A549 (cell line): ENCODE data around the gene TMED4. TPM values are rescaled to one million over a fixed set of nuclear protein-coding genes. Genes with fewer than 3 reads are reported as not detected.

ENCODE experiments used
- ATAC-seq, 2 experiments: fragments of 200-7000 bp in 1 of 2; fragments of >200 bp in 1 of 2; cut with Nextera tagmentation in 1 of 2; cut with Tn5 transposase in 1 of 2; 3 replicates each; pipeline versions ENCODE4 v1.8.0 to v1.9.1; 2018 to 2020; ENCODE audit warnings: mild to moderate bottlenecking in 1 of 2, moderate library complexity in 1 of 2
- CTCF ChIA-PET: fragments of 300-600 bp; sonication (Branson Sonifier 250); formaldehyde crosslinking; extraction: SDS; loops from one replicate; lab custom pipeline; 2021; ENCODE audit warnings: antibody characterized with exemption, inconsistent platforms; lab: Yijun Ruan, JAX
- POLR2A ChIA-PET: fragments of 350-600 bp; formaldehyde crosslinking; extraction: SDS; loops from one replicate; lab custom pipeline; 2021; ENCODE audit warnings: antibody characterized with exemption, inconsistent platforms; lab: Yijun Ruan, JAX
- DNase-seq, 2 experiments: peaks; one replicate each; pipeline versions ENCODE4 v3.0.0 to v3.0.0-alpha.2; 2011 to 2016; ENCODE audit warnings: low read depth in 1 of 2, low spot score in 1 of 2
- FAIRE-seq: peaks from 2 replicates; lab custom pipeline; 2011; peaks lifted over from hg19 to GRCh38; lab: Jason Lieb, UNC
- H3K27ac ChIP-seq, 2 experiments: fragments of >200 bp; sonication (Bioruptor Twin); formaldehyde crosslinking; 3 replicates each; pipeline ENCODE4 v1.5.1; 2016 to 2017
- H3K4me1 ChIP-seq: fragments of >200 bp; sonication (Bioruptor Twin); formaldehyde crosslinking; 3 replicates; pipeline ENCODE4 v1.6.1; 2016
- H3K4me2 ChIP-seq: fragments of >200 bp; sonication (Bioruptor Twin); formaldehyde crosslinking; 3 replicates; pipeline ENCODE4 v1.6.1; 2016
- H3K4me3 ChIP-seq: fragments of >200 bp; sonication (Bioruptor Twin); formaldehyde crosslinking; 3 replicates; pipeline ENCODE4 v1.5.1; 2016
- H3K9me3 ChIP-seq: fragments of >200 bp; sonication (Bioruptor Twin); formaldehyde crosslinking; 3 replicates; pipeline ENCODE4 v1.6.1; 2016
- CBX8 ChIP-seq: fragments of 200-600 bp; sonication (generic); IDR thresholded peaks from 2 replicates; pipeline ENCODE4 v1.6.1; 2016
- ELK1 ChIP-seq: fragments of 150-350 bp; IDR thresholded peaks from 2 replicates; pipeline ENCODE4 v1.6.1; 2014; ENCODE audit warnings: low read depth, mild to moderate bottlenecking, low read length
- HES2 ChIP-seq: fragments of >200 bp; sonication (Bioruptor Twin); formaldehyde crosslinking; IDR thresholded peaks from 2 replicates; pipeline ENCODE4 v1.6.1; 2016
- HOXB13 ChIP-seq: fragments of 250-450 bp; sonication (Bioruptor Pico); IDR thresholded peaks from 2 replicates; pipeline ENCODE4 v1.5.0; 2020; ENCODE audit warnings: low read depth, mild to moderate bottlenecking, moderate library complexity
- HOXB5 ChIP-seq: fragments of 250-450 bp; sonication (Bioruptor Pico); IDR thresholded peaks from 2 replicates; pipeline ENCODE4 v1.5.0; 2020; ENCODE audit warnings: mild to moderate bottlenecking, moderate library complexity
- JUNB ChIP-seq: fragments of >200 bp; sonication (Bioruptor Twin); formaldehyde crosslinking; IDR thresholded peaks from 2 replicates; pipeline ENCODE4 v1.6.1; 2016
- MAFK ChIP-seq: fragments of 450-650 bp; IDR thresholded peaks from 2 replicates; pipeline ENCODE4 v1.6.1; 2014; ENCODE audit not compliant: partially characterized antibody
- MAZ ChIP-seq: fragments of 150-350 bp; IDR thresholded peaks from 2 replicates; pipeline ENCODE4 v1.6.1; 2014; ENCODE audit warnings: antibody characterized with exemption, low read depth, low read length, borderline replicate concordance
- MYC ChIP-seq: IDR thresholded peaks from 2 replicates; pipeline ENCODE4 v1.6.1; 2012; ENCODE audit warnings: mild to moderate bottlenecking, inconsistent platforms, low read length, improper control_type of control experiment, borderline replicate concordance
- NFE2L2 ChIP-seq: fragments of 150-350 bp; conservative IDR thresholded peaks from 2 replicates; pipeline ENCODE4 v1.6.1; 2014; ENCODE audit warnings: low read length
- NPAS2 ChIP-seq: fragments of 250-450 bp; sonication (Bioruptor Pico); IDR thresholded peaks from 2 replicates; pipeline ENCODE4 v1.8.0; 2022; ENCODE audit warnings: mild to moderate bottlenecking, moderate library complexity, borderline replicate concordance
- NR3C1 ChIP-seq: fragments of >200 bp; sonication (Bioruptor Twin); formaldehyde crosslinking; IDR thresholded peaks from 3 replicates; pipeline ENCODE4 v1.6.1; 2017
- PHF8 ChIP-seq: fragments of 200-600 bp; sonication (generic); IDR thresholded peaks from 2 replicates; pipeline ENCODE4 v1.6.1; 2016; ENCODE audit warnings: low read depth, mild to moderate bottlenecking, antibody characterized with exemption, moderate library complexity, borderline replicate concordance
- POLR2AphosphoS2 ChIP-seq: conservative IDR thresholded peaks from 2 replicates; pipeline ENCODE4 v1.6.1; 2012; ENCODE audit warnings: low read length, improper control_type of control experiment, inconsistent platforms
- RAD21 ChIP-seq, 2 experiments: fragments of >200 bp in 1 of 2; sonication (Bioruptor Twin) in 1 of 2; formaldehyde crosslinking in 1 of 2; IDR thresholded peaks in 1 of 2; conservative IDR thresholded peaks in 1 of 2; 2 replicates in 1 of 2; 3 replicates in 1 of 2; pipeline ENCODE4 v1.6.1; 2012 to 2018; ENCODE audit warnings: inconsistent platforms in 1 of 2
- REST ChIP-seq: fragments of 200-600 bp; sonication (generic); IDR thresholded peaks from 2 replicates; pipeline ENCODE4 v1.6.1; 2016; ENCODE audit warnings: antibody characterized with exemption, mild to moderate bottlenecking, moderate library complexity
- RNF2 ChIP-seq: fragments of 200-600 bp; sonication (generic); IDR thresholded peaks from 2 replicates; pipeline ENCODE4 v1.6.1; 2016; ENCODE audit warnings: low read depth, mild to moderate bottlenecking, antibody characterized with exemption, moderate library complexity, borderline replicate concordance
- TP53 ChIP-seq: fragments of 250-450 bp; sonication (Bioruptor Pico); IDR thresholded peaks from 2 replicates; pipeline ENCODE4 v1.5.0; 2021; ENCODE audit warnings: mild to moderate bottlenecking, moderate library complexity
- USF2 ChIP-seq: fragments of 450-650 bp; IDR thresholded peaks from 2 replicates; pipeline ENCODE4 v1.6.1; 2014; ENCODE audit warnings: antibody characterized with exemption
- ZNF302 ChIP-seq: fragments of 250-450 bp; sonication (Bioruptor Pico); IDR thresholded peaks from 2 replicates; pipeline ENCODE4 v1.9.0; 2021; ENCODE audit warnings: inconsistent platforms, mild to moderate bottlenecking, moderate library complexity
- WGBS: methylation state at CpG from one replicate; pipeline ENCODE4 v1.1.6; 2017; ENCODE audit errors: missing lambda C conversion rate; 5-methylcytosine and 5-hydroxymethylcytosine counted together
- polyA plus RNA-seq, 4 experiments: library from polyadenylated mRNA; depleted of rRNA in 3 of 4; stranded (reverse); fragments of >200 nt; fragmentation: RNase III in 1 of 4; extraction: RNeasy Plus Mini Kit Qiagen cat#74134 plus additional on column Dnase treatment in 1 of 4; gene quantifications; 2 replicates in 3 of 4; 3 replicates in 1 of 4; pipeline ENCODE4 v1.2.3, GENCODE V29; 2011 to 2017

Gene TMED4
- polyA plus RNA-seq, 2 of the 4 experiments (the other 2 are of a cell fraction) = 55.1 to 68.3 TPM

- CTCF ChIA-PET = interaction anchor here (0.6 to 0.9 kb wide), 2 partner anchors 22 to 390 kb away, joined by 4 read pairs; no protein-coding TSS in a partner anchor
- no peak for FAIRE-seq
- no peak for TF ChIP-seq PHF8
- TF ChIP-seq JUNB = no peak
- TF ChIP-seq NPAS2 (CRISPR knock-in tag) = no peak
- TF ChIP-seq USF2 = no peak
- no peak for TF ChIP-seq RNF2
- TF ChIP-seq, all 56 proteins: peak for 0
- no peak overlapping the region for H3K4me2 ChIP-seq
- ATAC-seq = no peak
- H3K27ac ChIP-seq = no peak overlapping the region
- 91% methylated on average over 3 of the region's 3 CpGs for WGBS
- H3K4me3 ChIP-seq = no peak overlapping the region
- POLR2A ChIA-PET = no interaction called here
- DNase-seq = no peak
- H3K9me3 ChIP-seq = no peaks in the 10 kb centered on the region
- peaks cover 26% of the 10 kb centered on the region for H3K4me1 ChIP-seq
Observed at GRCh38 chr7:44609829-44610228, 27.8 kb upstream of the TMED4 start.

- TF ChIP-seq HOXB5 (CRISPR knock-in tag) (no peak), RNF2 (no peak), NPAS2 (CRISPR knock-in tag) (no peak), MYC (no peak), RAD21 (conservative IDR thresholded peaks at IDR 0.05 in 1 of 2, IDR thresholded peaks at IDR 0.05 in 1 of 2) (no peak), HES2 (no peak), HOXB13 (no peak), NFE2L2 (no peak), NR3C1 (no peak), REST (no peak), ZNF302 (no peak), MAFK (no peak), PHF8 (no peak), CBX8 (no peak), MAZ (no peak), USF2 (no peak), JUNB (no peak), ELK1 (no peak), POLR2AphosphoS2 (no peak), TP53 (CRISPR knock-in tag) (no peak)
- ChIA-PET POLR2A (no interaction called here), CTCF (interaction anchor here (0.9 kb wide), 1 partner anchor 23 kb away, joined by 4 read pairs; no protein-coding TSS in a partner anchor)
- H3K4me1 ChIP-seq = peaks cover 26% of the 10 kb centered on the region
- H3K4me2 ChIP-seq = peak overlapping the region; percentile 15; the same call in 1 of the 3 replicates
- ATAC-seq = no peak
- no peaks in the 10 kb centered on the region for H3K9me3 ChIP-seq
- WGBS = 89% methylated on average over 14 of the region's 14 CpGs
- no peak for FAIRE-seq
- peak in 1 of 2 experiments; percentile 17 for DNase-seq
- H3K4me3 ChIP-seq = no peak overlapping the region
- no peak overlapping the region for H3K27ac ChIP-seq
Observed at GRCh38 chr7:44608916-44609648, 27.1 kb upstream of the TMED4 start.
